ES-I3 (cell line): ENCODE data around the gene TXNRD1.
"Not testable (repeated sequence)": the region's sequence is repeated elsewhere in the genome, so short reads cannot be mapped to it uniquely, and the experiment has no call there.

Experiments
- H3K36me3 ChIP-seq: 2 replicates; pipeline ENCODE4 v1.6.1; 2013; ENCODE audit warnings: mild to moderate bottlenecking, low read length, control low read depth, moderate library complexity; ENCODE audit not compliant: insufficient read depth
- H3K4me1 ChIP-seq: 2 replicates; pipeline ENCODE4 v1.6.1; 2013; ENCODE audit warnings: mild to moderate bottlenecking, control low read depth, low read length; ENCODE audit not compliant: insufficient read depth
- H3K9ac ChIP-seq: 2 replicates; pipeline ENCODE4 v1.6.1; 2013; ENCODE audit warnings: low read depth, mild to moderate bottlenecking, low read length, moderate library complexity
- H3K9me3 ChIP-seq: 2 replicates; pipeline ENCODE4 v1.6.1; 2013; ENCODE audit warnings: mild to moderate bottlenecking, low read length, moderate library complexity; ENCODE audit not compliant: control insufficient read depth, insufficient read depth

The TXNRD1 gene

GRCh38 chr12:104213952-104214351 is 1.6 kb upstream of the TXNRD1 start:
- Histone ChIP-seq H3K36me3 (no peaks in the 10 kb centered on the region), H3K9ac (no peak overlapping the region), H3K4me1 (no peaks in the 10 kb centered on the region), H3K9me3 (no peaks in the 10 kb centered on the region)

GRCh38 chr12:104216521-104216924 is 944 bp downstream of the TXNRD1 start:
- peaks cover 7% of the 10 kb centered on the region; the same call in 1 of the 2 replicates for H3K4me1 ChIP-seq
- no peaks in the 10 kb centered on the region for H3K9me3 ChIP-seq
- no peaks in the 10 kb centered on the region for H3K36me3 ChIP-seq
- H3K9ac ChIP-seq: peak overlapping the region; percentile 85

- H3K9me3 ChIP-seq, H3K36me3 ChIP-seq, H3K4me1 ChIP-seq, H3K9ac ChIP-seq: not testable (repeated sequence)
Observed at GRCh38 chr12:104218506-104218905, 2.9 kb downstream of the TXNRD1 start.

GRCh38 chr12:104218935-104219334 is 3.4 kb downstream of the TXNRD1 start:
- Histone ChIP-seq H3K36me3 (no peaks in the 10 kb centered on the region), H3K9ac (no peak overlapping the region), H3K4me1 (peaks cover 7% of the 10 kb centered on the region; the same call in 1 of the 2 replicates), H3K9me3 (no peaks in the 10 kb centered on the region)

- Histone ChIP-seq H3K36me3 (no peaks in the 10 kb centered on the region), H3K9ac (no peak overlapping the region), H3K9me3 (no peaks in the 10 kb centered on the region), H3K4me1 (peaks cover 7% of the 10 kb centered on the region; the same call in 1 of the 2 replicates)
Observed at GRCh38 chr12:104219361-104219892, 3.8 kb downstream of the TXNRD1 start.

- Histone ChIP-seq H3K9me3 (no peaks in the 10 kb centered on the region), H3K9ac (no peak overlapping the region), H3K36me3 (no peaks in the 10 kb centered on the region), H3K4me1 (peaks cover 7% of the 10 kb centered on the region; the same call in 1 of the 2 replicates)
Observed at GRCh38 chr12:104219908-104220404, 4.4 kb downstream of the TXNRD1 start.

GRCh38 chr12:104220931-104221330 is 5.4 kb downstream of the TXNRD1 start:
- Histone ChIP-seq H3K9ac (no peak overlapping the region), H3K36me3 (no peaks in the 10 kb centered on the region), H3K9me3 (no peaks in the 10 kb centered on the region), H3K4me1 (peaks cover 7% of the 10 kb centered on the region; the same call in 1 of the 2 replicates)

- Histone ChIP-seq H3K9me3 (no peaks in the 10 kb centered on the region), H3K9ac (no peak overlapping the region), H3K4me1 (peaks cover 7% of the 10 kb centered on the region; the same call in 1 of the 2 replicates), H3K36me3 (no peaks in the 10 kb centered on the region)
Observed at GRCh38 chr12:104222976-104223375, 7.4 kb downstream of the TXNRD1 start.

- H3K36me3 ChIP-seq: no peaks in the 10 kb centered on the region
- H3K9ac ChIP-seq: no peak overlapping the region
- peaks cover 7% of the 10 kb centered on the region; the same call in 1 of the 2 replicates for H3K4me1 ChIP-seq
- no peaks in the 10 kb centered on the region for H3K9me3 ChIP-seq
Observed at GRCh38 chr12:104223712-104224111, 8.1 kb downstream of the TXNRD1 start.

GRCh38 chr12:104226672-104227071 is 11.1 kb downstream of the TXNRD1 start:
- Histone ChIP-seq H3K36me3 (no peaks in the 10 kb centered on the region), H3K4me1 (no peaks in the 10 kb centered on the region), H3K9ac (no peak overlapping the region), H3K9me3 (peaks cover 3% of the 10 kb centered on the region; the same call in 1 of the 2 replicates)

GRCh38 chr12:104230304-104231095 is 14.9 kb downstream of the TXNRD1 start:
- H3K9ac ChIP-seq: no peak overlapping the region
- H3K9me3 ChIP-seq: peaks cover 17% of the 10 kb centered on the region
- H3K36me3 ChIP-seq: no peaks in the 10 kb centered on the region
- no peaks in the 10 kb centered on the region for H3K4me1 ChIP-seq

- H3K36me3 ChIP-seq: no peaks in the 10 kb centered on the region
- no peak overlapping the region for H3K9ac ChIP-seq
- H3K9me3 ChIP-seq: peaks cover 17% of the 10 kb centered on the region
- no peaks in the 10 kb centered on the region for H3K4me1 ChIP-seq
Observed at GRCh38 chr12:104232609-104233280, 17.2 kb downstream of the TXNRD1 start.

GRCh38 chr12:104234926-104235499 is 19.4 kb downstream of the TXNRD1 start:
- no peaks in the 10 kb centered on the region for H3K36me3 ChIP-seq
- peaks cover 17% of the 10 kb centered on the region for H3K9me3 ChIP-seq
- H3K9ac ChIP-seq: no peak overlapping the region
- H3K4me1 ChIP-seq: no peaks in the 10 kb centered on the region

- Histone ChIP-seq H3K9ac (no peak overlapping the region), H3K4me1 (no peaks in the 10 kb centered on the region), H3K36me3 (no peaks in the 10 kb centered on the region), H3K9me3 (peaks cover 9% of the 10 kb centered on the region)
Observed at GRCh38 chr12:104237930-104238329, 22.4 kb downstream of the TXNRD1 start.
